K562 (cell line): ENCODE measurements around the gene EFCAB12. TPM values are rescaled to one million over a fixed set of nuclear protein-coding genes. Genes with fewer than 3 reads are reported as not detected.

Experiments used
- E2F3 ChIP-seq: fragments of 250-450 bp; sonication (Bioruptor Pico); IDR thresholded peaks from 2 replicates; pipeline ENCODE4 v1.4.0; 2020; ENCODE audit warnings: mild to moderate bottlenecking
- EWSR1 ChIP-seq: fragments of 450-650 bp; IDR thresholded peaks from 2 replicates; pipeline ENCODE4 v1.6.1; 2018; ENCODE audit warnings: borderline replicate concordance, mild to moderate bottlenecking, low read depth, moderate library complexity; ENCODE audit not compliant: partially characterized antibody
- FOXK1 ChIP-seq: sonication (generic); formaldehyde crosslinking; IDR thresholded peaks from 2 replicates; pipeline ENCODE4 v1.8.0; 2022; ENCODE audit warnings: missing genetic modification reagents, mild to moderate bottlenecking, borderline replicate concordance
- HOXB6 ChIP-seq: fragments of 250-450 bp; sonication (Bioruptor Pico); IDR thresholded peaks from 2 replicates; pipeline ENCODE4 v1.5.1; 2022; ENCODE audit warnings: mild to moderate bottlenecking, borderline replicate concordance
- IFI16 ChIP-seq: fragments of 250-450 bp; sonication (Bioruptor Pico); IDR thresholded peaks from 2 replicates; pipeline ENCODE4 v2.1.2; 2022; ENCODE audit warnings: mild to moderate bottlenecking, inconsistent platforms
- JUND ChIP-seq, 2 experiments: IDR thresholded peaks; 2 replicates in 1 of 2; 3 replicates in 1 of 2; pipeline ENCODE4 v1.6.1; 2011; ENCODE audit warnings: borderline replicate concordance in 2 of 2, low read depth in 2 of 2, low read length in 2 of 2, improper control_type of control experiment in 1 of 2, missing biosample characterization in 1 of 2, missing genetic modification characterization in 1 of 2, missing genetic modification reagents in 1 of 2
- MAFG ChIP-seq: fragments of 450-650 bp; conservative IDR thresholded peaks from 2 replicates; pipeline ENCODE4 v1.6.1; 2016; ENCODE audit warnings: missing genetic modification characterization, missing compliant biosample characterization
- NCOA1 ChIP-seq: fragments of 450-650 bp; IDR thresholded peaks from 2 replicates; pipeline ENCODE4 v1.6.1; 2016; ENCODE audit warnings: low read depth
- NEUROD1 ChIP-seq: fragments of 150-350 bp; IDR thresholded peaks from 2 replicates; pipeline ENCODE4 v1.6.1; 2014; ENCODE audit warnings: borderline replicate concordance, low read length, low read depth; ENCODE audit not compliant: partially characterized antibody
- NR3C1 ChIP-seq: sonication (generic); formaldehyde crosslinking; IDR thresholded peaks from 2 replicates; pipeline ENCODE4 v1.8.1; 2022; ENCODE audit warnings: missing genetic modification reagents
- PHTF2 ChIP-seq: fragments of 250-450 bp; sonication (Bioruptor Pico); IDR thresholded peaks from 2 replicates; pipeline ENCODE4 v1.5.0; 2021; ENCODE audit warnings: mild to moderate bottlenecking
- PURB ChIP-seq: sonication (generic); formaldehyde crosslinking; IDR thresholded peaks from 2 replicates; pipeline ENCODE4 v1.9.0; 2021; ENCODE audit warnings: low read depth, mild to moderate bottlenecking, missing genetic modification reagents
- SMARCE1 ChIP-seq: fragments of 450-650 bp; IDR thresholded peaks from 2 replicates; pipeline ENCODE4 v1.7.1; 2016; ENCODE audit warnings: mild to moderate bottlenecking
- STAG1 ChIP-seq: sonication (generic); formaldehyde crosslinking; IDR thresholded peaks from 2 replicates; pipeline ENCODE4 v1.5.0; 2020; ENCODE audit warnings: missing genetic modification reagents, borderline replicate concordance
- STAT5B ChIP-seq: fragments of 250-450 bp; sonication (Bioruptor Pico); IDR thresholded peaks from 2 replicates; pipeline ENCODE4 v1.8.0; 2021; ENCODE audit warnings: mild to moderate bottlenecking, inconsistent platforms
- ZNF274 ChIP-seq: IDR thresholded peaks from 2 replicates; pipeline ENCODE4 v1.6.1; 2011; ENCODE audit warnings: low read depth, mild to moderate bottlenecking, low read length, moderate library complexity, borderline replicate concordance
- ZNF785 ChIP-seq: fragments of 250-450 bp; sonication (Bioruptor Pico); IDR thresholded peaks from 2 replicates; pipeline ENCODE4 v1.4.0; 2020; ENCODE audit warnings: mild to moderate bottlenecking
- ZNF830 ChIP-seq: fragments of 250-450 bp; sonication (Bioruptor Pico); IDR thresholded peaks from 2 replicates; pipeline ENCODE4 v1.5.0; 2021; ENCODE audit warnings: mild to moderate bottlenecking
- polyA plus RNA-seq, 8 experiments: library from polyadenylated mRNA; depleted of rRNA in 4 of 8; stranded (reverse) in 5 of 8; unstranded in 3 of 8; fragments of >200 nt; fragmentation: Nextera tagmentation in 2 of 8; fragmentation: Illumina TruSeq in 1 of 8; extraction: Ambion mirVana in 2 of 8; extraction: Trizol in 1 of 8; gene quantifications; 2 replicates each; pipeline versions ENCODE4 v1.2.1 to v1.2.3, GENCODE V29; 2011 to 2014; ENCODE audit warnings: inconsistent platforms in 1 of 8, missing spikeins in 1 of 8
- total RNA-seq, 7 experiments: library from RNA; depleted of rRNA in 6 of 7; stranded (reverse); fragments of >200 nt in 6 of 7; fragmentation: Illumina TruSeq in 2 of 7; extraction: Trizol in 2 of 7; gene quantifications; 2 replicates each; pipeline versions ENCODE4 v1.2.1 to v1.2.3, GENCODE V29; 2011 to 2021; ENCODE audit warnings: low replicate concordance in 1 of 7
- TF ChIP-seq, protein P1 (sequence below): fragments of 250-450 bp; sonication (Bioruptor Pico); IDR thresholded peaks from 2 replicates; pipeline ENCODE4 v1.8.0; 2021; ENCODE audit warnings: borderline replicate concordance, mild to moderate bottlenecking, moderate library complexity; ENCODE audit not compliant: poor library complexity, severe bottlenecking
- TF ChIP-seq, protein P2 (sequence below): fragments of 450-650 bp; formaldehyde crosslinking; IDR thresholded peaks from 2 replicates; pipeline ENCODE4 v1.4.0; 2020; ENCODE audit warnings: mild to moderate bottlenecking, mixed read lengths
- TF ChIP-seq, protein P3 (sequence below): sonication (generic); formaldehyde crosslinking; IDR thresholded peaks from 2 replicates; pipeline ENCODE4 v1.8.0; 2022; ENCODE audit warnings: mild to moderate bottlenecking, missing genetic modification reagents, borderline replicate concordance
- TF ChIP-seq, protein P4 (sequence below): fragments of 450-650 bp; conservative IDR thresholded peaks from 2 replicates; pipeline ENCODE4 v1.6.1; 2016; ENCODE audit warnings: missing genetic modification characterization, low read depth, mild to moderate bottlenecking, missing compliant biosample characterization, moderate library complexity

Gene EFCAB12
- total and polyA plus RNA-seq, 9 of the 15 experiments (the other 6 are each of a cell fraction or from before 2014, with no cell fraction given), result 0.08 to 0.95 (median 0.56) TPM; not detected in 1

DNA sequence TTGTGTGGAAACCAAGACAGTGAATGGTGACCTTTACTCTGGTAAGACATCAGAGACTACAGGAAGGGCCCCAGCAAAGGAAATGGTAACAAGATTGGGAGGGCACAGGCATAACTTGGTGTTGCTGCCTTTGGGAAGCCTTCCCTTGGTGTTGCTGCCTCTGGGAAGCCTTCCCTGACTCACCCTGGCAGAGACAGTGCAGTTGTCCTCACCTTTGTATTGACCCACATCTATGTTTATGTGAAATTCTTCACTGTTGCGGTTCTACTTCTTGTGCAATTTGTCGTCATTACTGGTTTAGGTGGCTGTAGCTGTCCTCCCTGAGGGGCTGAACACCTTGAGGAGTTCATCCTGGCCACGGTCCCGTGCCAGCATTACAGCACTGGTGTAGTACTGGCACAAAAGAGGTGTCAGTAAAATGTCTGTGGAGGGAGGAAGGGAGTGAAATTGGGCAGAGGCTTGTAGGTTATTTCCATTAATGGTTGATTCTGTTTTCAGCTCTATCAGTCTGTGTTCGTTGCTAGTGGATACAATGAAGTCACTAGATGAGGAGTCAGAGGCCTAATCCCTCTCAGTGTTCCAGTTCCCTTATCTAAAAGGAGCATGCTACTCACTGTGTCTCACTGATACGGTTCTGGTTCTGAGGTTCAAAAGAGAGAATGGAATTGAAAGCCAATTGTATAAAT lies 33.2 kb upstream of the EFCAB12 start (continued):
- TF ChIP-seq, protein P1, sequence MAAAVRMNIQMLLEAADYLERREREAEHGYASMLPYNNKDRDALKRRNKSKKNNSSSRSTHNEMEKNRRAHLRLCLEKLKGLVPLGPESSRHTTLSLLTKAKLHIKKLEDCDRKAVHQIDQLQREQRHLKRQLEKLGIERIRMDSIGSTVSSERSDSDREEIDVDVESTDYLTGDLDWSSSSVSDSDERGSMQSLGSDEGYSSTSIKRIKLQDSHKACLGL, result no peak
- TF ChIP-seq MAFG (tag) (no peak), PURB (no peak), PHTF2 (CRISPR knock-in tag) (no peak), NCOA1 (peak; percentile 69), ZNF274 (no peak), E2F3 (CRISPR knock-in tag) (no peak), IFI16 (CRISPR knock-in tag) (no peak), STAT5B (no peak), STAG1 (CRISPR knock-in tag) (no peak), HOXB6 (CRISPR knock-in tag) (no peak), EWSR1 (no peak), FOXK1 (CRISPR knock-in tag) (no peak), NR3C1 (no peak), ZNF785 (CRISPR knock-in tag) (no peak), JUND (IDR thresholded peaks at IDR 0.05; ENCODE audit: borderline replicate concordance, low read depth, low read length) (peak; percentile 83; the same call in 1 of the 2 replicates), JUND (tag; IDR thresholded peaks at IDR 0.05; ENCODE audit: borderline replicate concordance, low read depth, low read length) (peak; percentile 77; the same call in 2 of the 3 replicates), ZNF830 (no peak), SMARCE1 (peak; percentile 96), NEUROD1 (peak; percentile 87)
- TF ChIP-seq, protein P2, sequence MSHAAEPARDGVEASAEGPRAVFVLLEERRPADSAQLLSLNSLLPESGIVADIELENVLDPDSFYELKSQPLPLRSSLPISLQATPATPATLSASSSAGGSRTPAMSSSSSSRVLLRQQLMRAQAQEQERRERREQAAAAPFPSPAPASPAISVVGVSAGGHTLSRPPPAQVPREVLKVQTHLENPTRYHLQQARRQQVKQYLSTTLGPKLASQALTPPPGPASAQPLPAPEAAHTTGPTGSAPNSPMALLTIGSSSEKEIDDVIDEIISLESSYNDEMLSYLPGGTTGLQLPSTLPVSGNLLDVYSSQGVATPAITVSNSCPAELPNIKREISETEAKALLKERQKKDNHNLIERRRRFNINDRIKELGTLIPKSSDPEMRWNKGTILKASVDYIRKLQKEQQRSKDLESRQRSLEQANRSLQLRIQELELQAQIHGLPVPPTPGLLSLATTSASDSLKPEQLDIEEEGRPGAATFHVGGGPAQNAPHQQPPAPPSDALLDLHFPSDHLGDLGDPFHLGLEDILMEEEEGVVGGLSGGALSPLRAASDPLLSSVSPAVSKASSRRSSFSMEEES (CRISPR knock-in tag), result no peak
- TF ChIP-seq, protein P3, sequence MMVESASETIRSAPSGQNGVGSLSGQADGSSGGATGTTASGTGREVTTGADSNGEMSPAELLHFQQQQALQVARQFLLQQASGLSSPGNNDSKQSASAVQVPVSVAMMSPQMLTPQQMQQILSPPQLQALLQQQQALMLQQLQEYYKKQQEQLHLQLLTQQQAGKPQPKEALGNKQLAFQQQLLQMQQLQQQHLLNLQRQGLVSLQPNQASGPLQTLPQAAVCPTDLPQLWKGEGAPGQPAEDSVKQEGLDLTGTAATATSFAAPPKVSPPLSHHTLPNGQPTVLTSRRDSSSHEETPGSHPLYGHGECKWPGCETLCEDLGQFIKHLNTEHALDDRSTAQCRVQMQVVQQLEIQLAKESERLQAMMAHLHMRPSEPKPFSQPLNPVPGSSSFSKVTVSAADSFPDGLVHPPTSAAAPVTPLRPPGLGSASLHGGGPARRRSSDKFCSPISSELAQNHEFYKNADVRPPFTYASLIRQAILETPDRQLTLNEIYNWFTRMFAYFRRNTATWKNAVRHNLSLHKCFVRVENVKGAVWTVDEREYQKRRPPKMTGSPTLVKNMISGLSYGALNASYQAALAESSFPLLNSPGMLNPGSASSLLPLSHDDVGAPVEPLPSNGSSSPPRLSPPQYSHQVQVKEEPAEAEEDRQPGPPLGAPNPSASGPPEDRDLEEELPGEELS (CRISPR knock-in tag), result no peak
- TF ChIP-seq, protein P4, sequence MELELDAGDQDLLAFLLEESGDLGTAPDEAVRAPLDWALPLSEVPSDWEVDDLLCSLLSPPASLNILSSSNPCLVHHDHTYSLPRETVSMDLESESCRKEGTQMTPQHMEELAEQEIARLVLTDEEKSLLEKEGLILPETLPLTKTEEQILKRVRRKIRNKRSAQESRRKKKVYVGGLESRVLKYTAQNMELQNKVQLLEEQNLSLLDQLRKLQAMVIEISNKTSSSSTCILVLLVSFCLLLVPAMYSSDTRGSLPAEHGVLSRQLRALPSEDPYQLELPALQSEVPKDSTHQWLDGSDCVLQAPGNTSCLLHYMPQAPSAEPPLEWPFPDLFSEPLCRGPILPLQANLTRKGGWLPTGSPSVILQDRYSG, result no peak; the same call in 1 of the 2 replicates
